ENCODE results near the gene NABP1. TPM values are rescaled to one million over a fixed set of nuclear protein-coding genes. Genes with fewer than 3 reads are reported as not detected.

The NABP1 gene
- polyA plus RNA-seq, 1 donor (not counting 4 experiments of a cell fraction or from before 2014, with no cell fraction given) = 29.3 TPM

- no peak overlapping the region for H2AFZ ChIP-seq (ENCODE audit: control insufficient read depth, low read length)
- dilution Hi-C loops (cut with MboI; ENCODE audit: extremely low pct_ligation_motif_present, low sequenced_read_pairs) = no loop called here
- FAIRE-seq (no peak), DNase-seq (ENCODE audit: low read depth, low spot score) (no peak)
- no peak overlapping the region for H3K9ac ChIP-seq (ENCODE audit: control insufficient read depth, extremely low read depth, insufficient read depth, low read length)
- no peak overlapping the region for H3K4me3 ChIP-seq (ENCODE audit: control insufficient read depth in 2 of 3, extremely low read depth in 1 of 3, insufficient read depth in 2 of 3, low read depth in 1 of 3, low read length in 3 of 3)
- H3K9me3 ChIP-seq (ENCODE audit: control insufficient read depth, low read depth, low read length) = no peaks in the 10 kb centered on the region
- H3K27me3 ChIP-seq (ENCODE audit: control insufficient read depth, extremely low read depth, insufficient read depth, low read length) = no peaks in the 10 kb centered on the region
- no peak overlapping the region for H3K27ac ChIP-seq (ENCODE audit: control insufficient read depth, insufficient read depth, low read length)
- H3K4me2 ChIP-seq (ENCODE audit: control insufficient read depth, extremely low read depth, insufficient read depth, low read depth, low read length) = no peak overlapping the region
- TF ChIP-seq EZH2 (IDR thresholded peaks at IDR 0.05; ENCODE audit: low read length) (no peak), CTCF (optimal IDR thresholded peaks at IDR 0.05 in 1 of 3, IDR thresholded peaks at IDR 0.05 in 1 of 3, conservative IDR thresholded peaks at IDR 0.05 in 1 of 3; ENCODE audit: extremely low read depth in 1 of 3, insufficient read depth in 2 of 3, low read length in 3 of 3) (no peak)
- peaks cover 35% of the 10 kb centered on the region for H3K4me1 ChIP-seq (ENCODE audit: control insufficient read depth, extremely low read depth, insufficient read depth, low read length)
- H3K9me1 ChIP-seq (ENCODE audit: control insufficient read depth, extremely low read depth, insufficient read depth, low read length) = no peaks in the 10 kb centered on the region
- no peaks in the 10 kb centered on the region for H3K79me2 ChIP-seq (ENCODE audit: control insufficient read depth, insufficient read depth, low read length)
- H3K36me3 ChIP-seq (ENCODE audit: control insufficient read depth in 2 of 2, extremely low read depth in 1 of 2, insufficient read depth in 2 of 2, low read length in 2 of 2) = no peaks in the 10 kb centered on the region
- no peaks in the 10 kb centered on the region for H4K20me1 ChIP-seq (ENCODE audit: control insufficient read depth, extremely low read depth, insufficient read depth, low read length)
These were observed 41.4 kb upstream of the NABP1 start for GRCh38 chr2:191636586-191636985.

- H3K27ac ChIP-seq (ENCODE audit: control insufficient read depth, insufficient read depth, low read length) = peak overlapping the region; percentile 48
- peak; percentile 55 for FAIRE-seq
These were observed 40.5 kb upstream of the NABP1 start for GRCh38 chr2:191637182-191638078.

More at GRCh38 chr2:191637182-191638078, 40.5 kb upstream of the NABP1 start:
- H3K36me3 ChIP-seq (ENCODE audit: control insufficient read depth in 2 of 2, extremely low read depth in 1 of 2, insufficient read depth in 2 of 2, low read length in 2 of 2) = no peaks in the 10 kb centered on the region
- DNase-seq (ENCODE audit: low read depth, low spot score) = no peak
- H3K79me2 ChIP-seq (ENCODE audit: control insufficient read depth, insufficient read depth, low read length) = no peaks in the 10 kb centered on the region
- no peaks in the 10 kb centered on the region for H3K9me1 ChIP-seq (ENCODE audit: control insufficient read depth, extremely low read depth, insufficient read depth, low read length)
- no peak overlapping the region for H3K4me3 ChIP-seq (ENCODE audit: control insufficient read depth in 2 of 3, extremely low read depth in 1 of 3, insufficient read depth in 2 of 3, low read depth in 1 of 3, low read length in 3 of 3)
- H3K4me2 ChIP-seq (ENCODE audit: control insufficient read depth, extremely low read depth, insufficient read depth, low read depth, low read length) = peak overlapping the region; percentile 33
- H3K27me3 ChIP-seq (ENCODE audit: control insufficient read depth, extremely low read depth, insufficient read depth, low read length) = no peaks in the 10 kb centered on the region
- no peak overlapping the region for H2AFZ ChIP-seq (ENCODE audit: control insufficient read depth, low read length)
- no peak overlapping the region for H3K9ac ChIP-seq (ENCODE audit: control insufficient read depth, extremely low read depth, insufficient read depth, low read length)
- no peak for TF ChIP-seq CTCF (optimal IDR thresholded peaks at IDR 0.05 in 1 of 3, IDR thresholded peaks at IDR 0.05 in 1 of 3, conservative IDR thresholded peaks at IDR 0.05 in 1 of 3; ENCODE audit: extremely low read depth in 1 of 3, insufficient read depth in 2 of 3, low read length in 3 of 3)
- TF ChIP-seq EZH2 (IDR thresholded peaks at IDR 0.05; ENCODE audit: low read length) = no peak
- dilution Hi-C loops (cut with MboI; ENCODE audit: extremely low pct_ligation_motif_present, low sequenced_read_pairs) = no loop called here
- no peaks in the 10 kb centered on the region for H3K9me3 ChIP-seq (ENCODE audit: control insufficient read depth, low read depth, low read length)
- peaks cover 32% of the 10 kb centered on the region for H3K4me1 ChIP-seq (ENCODE audit: control insufficient read depth, extremely low read depth, insufficient read depth, low read length)
- H4K20me1 ChIP-seq (ENCODE audit: control insufficient read depth, extremely low read depth, insufficient read depth, low read length) = no peaks in the 10 kb centered on the region

All from keratinocyte (primary cell).